Activated CD8-positive, alpha-beta memory T cell treated with anti-CD3 and anti-CD28 coated beads, Interleukin-2, amount 50 U/mL, for 24 hours (primary cell): ENCODE data around the gene GIGYF2.
"Not testable (repeated sequence)": the region's sequence is repeated elsewhere in the genome, so short reads cannot be mapped to it uniquely, and the experiment has no call there.

Experiments used
- DNase-seq: peaks from one replicate; pipeline ENCODE4 v3.0.0-alpha.2; 2020; ENCODE audit errors: extremely low read depth

GIGYF2 gene

GRCh38 chr2:232816657-232817056, 119.5 kb downstream of the GIGYF2 start:
- DNase-seq, result no peak

GRCh38 chr2:232817756-232818155, 120.6 kb downstream of the GIGYF2 start:
- DNase-seq, result no peak

- DNase-seq, result no peak
Measured at GRCh38 chr2:232829988-232830387, 132.9 kb downstream of the GIGYF2 start.

GRCh38 chr2:232831496-232831895, 134.4 kb downstream of the GIGYF2 start:
- no peak for DNase-seq

- DNase-seq, result no peak
Measured at GRCh38 chr2:232833830-232834229, 136.7 kb downstream of the GIGYF2 start.

GRCh38 chr2:232835687-232836208, 138.6 kb downstream of the GIGYF2 start:
- no peak for DNase-seq

GRCh38 chr2:232836934-232837333, 139.8 kb downstream of the GIGYF2 start:
- DNase-seq, result no peak

- peak; percentile 23 for DNase-seq
Measured at GRCh38 chr2:232838406-232838874, 141.3 kb downstream of the GIGYF2 start.

GRCh38 chr2:232839411-232840079, 142.4 kb downstream of the GIGYF2 start:
- DNase-seq, result no peak

GRCh38 chr2:232842689-232843088, 145.6 kb downstream of the GIGYF2 start:
- DNase-seq, result no peak

- no peak for DNase-seq
Measured at GRCh38 chr2:232843834-232844233, 146.7 kb downstream of the GIGYF2 start.

GRCh38 chr2:232846055-232846454, 148.9 kb downstream of the GIGYF2 start:
- no peak for DNase-seq

GRCh38 chr2:232850039-232850438, 152.9 kb downstream of the GIGYF2 start:
- no peak for DNase-seq

- not testable (repeated sequence) for DNase-seq
Measured at GRCh38 chr2:232852081-232852480, 154.9 kb downstream of the GIGYF2 start.

- no peak for DNase-seq
Measured at GRCh38 chr2:232852676-232853075, 155.5 kb downstream of the GIGYF2 start.

GRCh38 chr2:232854082-232854481, 157.0 kb downstream of the GIGYF2 start:
- DNase-seq, result no peak

GRCh38 chr2:232857158-232857563, 160.0 kb downstream of the GIGYF2 start:
- DNase-seq, result no peak

GRCh38 chr2:232859385-232859916, 162.3 kb downstream of the GIGYF2 start:
- no peak for DNase-seq

- no peak for DNase-seq
Measured at GRCh38 chr2:232860593-232861241, 163.6 kb downstream of the GIGYF2 start.

- no peak for DNase-seq
Measured at GRCh38 chr2:232861353-232861752, 164.2 kb downstream of the GIGYF2 start.

- no peak for DNase-seq
Measured at GRCh38 chr2:232863996-232864395, 166.9 kb downstream of the GIGYF2 start.

- DNase-seq, result no peak
Measured at GRCh38 chr2:232865165-232865564, 168.0 kb downstream of the GIGYF2 start.

- no peak for DNase-seq
Measured at GRCh38 chr2:232866104-232866503, 169.0 kb downstream of the GIGYF2 start.
